ENCODE measurements around the gene IRAK1.

IRAK1 gene

DNA sequence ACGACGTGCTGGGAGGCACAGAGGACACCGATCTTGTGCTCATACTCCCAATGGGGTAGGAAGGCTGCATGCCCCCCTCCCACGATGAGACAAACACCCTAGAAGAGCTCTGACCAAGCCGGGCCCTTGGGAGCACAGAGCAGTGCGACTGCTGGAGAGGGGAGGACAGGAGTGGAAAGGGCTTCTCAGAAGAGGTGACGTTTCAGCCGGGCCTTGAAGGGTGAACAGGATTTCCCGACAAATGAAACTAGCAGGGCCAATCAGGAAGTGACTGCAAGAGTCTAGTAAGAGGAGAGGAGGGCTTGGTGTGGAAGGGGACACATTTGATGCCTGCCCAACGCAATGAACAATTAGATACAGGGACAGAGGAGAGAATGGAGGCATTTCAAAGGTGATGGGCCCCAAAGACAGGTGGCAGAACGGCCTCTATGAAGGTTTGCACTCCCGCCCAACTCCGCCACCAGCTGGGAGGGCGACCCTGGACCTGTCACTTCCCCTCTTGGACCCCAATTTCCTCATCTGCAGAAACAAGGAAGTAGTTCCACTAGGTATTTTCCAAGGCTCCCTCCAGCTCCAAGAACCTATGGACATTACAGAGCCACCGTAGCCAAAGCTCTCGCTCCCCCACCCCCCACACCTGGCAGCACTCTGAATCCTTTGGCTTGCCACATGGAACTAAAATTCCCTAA, 52.0 kb downstream of the IRAK1 start:
- Histone ChIP-seq H3K36me3 (ENCODE audit: control insufficient read depth in 2 of 2, insufficient read depth in 1 of 2, low read length in 2 of 2) (peaks cover 5 to 55% of the 10 kb centered on the region in 2 experiments; a peak in 2 of 3 replicates), H3K4me1 (ENCODE audit: control insufficient read depth, insufficient read depth, low read length) (peaks cover 4% of the 10 kb centered on the region; the same call in 1 of the 2 replicates), H3K9me3 (ENCODE audit: control insufficient read depth, insufficient read depth, low read depth, low read length) (no peaks in the 10 kb centered on the region), H3K4me3 (ENCODE audit: low read depth, low read length) (no peak overlapping the region), H3K27ac (ENCODE audit: extremely low read depth, low read depth, low read length) (no peak overlapping the region)
- TF ChIP-seq ZNF600 (tag by site-specific recombination; IDR thresholded peaks at IDR 0.05) (peak; percentile 38; the same call in 1 of the 2 replicates), ZFP69B (tag by site-specific recombination; IDR thresholded peaks at IDR 0.05) (no peak)
- ChIA-PET CTCF (interaction anchor here (0.6 to 7.0 kb wide), 10 partner anchors 14 to 506 kb away, joined by 3 to 65 read pairs (median 4); no protein-coding TSS in a partner anchor), POLR2A (interaction anchor here (1.1 to 1.5 kb wide), 2 partner anchors 21 to 28 kb away, joined by 4 to 6 read pairs; no protein-coding TSS in a partner anchor)

DNA sequence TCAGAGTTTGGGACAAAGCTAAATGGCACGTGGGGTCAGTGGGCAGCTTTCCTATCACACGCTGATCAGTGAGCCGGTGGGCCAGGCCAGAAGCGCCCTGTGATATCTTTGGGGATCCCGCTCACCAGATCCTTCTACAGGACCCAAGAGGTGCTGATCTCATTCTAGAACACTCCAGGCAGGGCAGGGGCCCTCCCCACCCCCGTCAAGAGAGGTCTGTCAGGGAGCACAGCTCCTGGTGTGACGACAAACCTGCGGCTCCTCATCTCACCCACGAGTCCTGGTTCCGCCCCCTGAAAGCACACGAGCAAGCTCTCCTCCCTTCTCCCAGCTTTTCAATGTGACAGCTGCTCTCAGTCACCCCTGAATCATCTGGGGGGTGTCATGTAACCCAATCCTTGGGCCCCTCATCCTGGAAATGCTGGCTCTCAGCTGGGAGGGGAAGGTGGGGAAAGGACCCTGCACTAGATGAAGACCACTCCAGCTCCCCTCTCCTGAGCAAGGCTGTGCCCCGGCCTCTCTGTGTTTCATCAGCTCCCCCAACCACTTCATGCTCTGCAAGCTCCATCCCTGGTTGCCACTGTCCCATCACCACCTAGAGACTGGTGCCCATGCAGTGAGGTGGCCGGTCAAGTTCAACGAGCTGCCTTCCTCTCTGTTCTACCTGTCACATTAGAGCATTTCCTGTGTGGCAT, 52.7 kb downstream of the IRAK1 start:
- Histone ChIP-seq H3K4me3 (ENCODE audit: low read depth, low read length) (no peak overlapping the region), H3K36me3 (ENCODE audit: control insufficient read depth in 2 of 2, insufficient read depth in 1 of 2, low read length in 2 of 2) (peaks cover 9 to 62% of the 10 kb centered on the region in 2 experiments; a peak in 2 of 3 replicates), H3K27ac (ENCODE audit: extremely low read depth, low read depth, low read length) (no peak overlapping the region), H3K4me1 (ENCODE audit: control insufficient read depth, insufficient read depth, low read length) (peaks cover 4% of the 10 kb centered on the region; the same call in 1 of the 2 replicates), H3K9me3 (ENCODE audit: control insufficient read depth, insufficient read depth, low read depth, low read length) (no peaks in the 10 kb centered on the region)
- CTCF ChIA-PET = interaction anchor here (0.6 to 7.0 kb wide), 7 partner anchors 13 to 505 kb away, joined by 3 to 65 read pairs (median 4); no protein-coding TSS in a partner anchor
- TF ChIP-seq ZNF514 (tag by site-specific recombination; IDR thresholded peaks at IDR 0.05) (no peak), SCRT2 (tag by site-specific recombination; IDR thresholded peaks at IDR 0.05) (0 out of 2 replicates have a peak, but pooled peaks have one; percentile 22), ZFHX2 (tag by site-specific recombination; conservative IDR thresholded peaks at IDR 0.05) (peak; percentile 33; the same call in 1 of the 2 replicates)
- POLR2A ChIA-PET = interaction anchor here (0.6 to 1.5 kb wide), 3 partner anchors 18 to 871 kb away, joined by 3 to 6 read pairs (median 3); no protein-coding TSS in a partner anchor

DNA sequence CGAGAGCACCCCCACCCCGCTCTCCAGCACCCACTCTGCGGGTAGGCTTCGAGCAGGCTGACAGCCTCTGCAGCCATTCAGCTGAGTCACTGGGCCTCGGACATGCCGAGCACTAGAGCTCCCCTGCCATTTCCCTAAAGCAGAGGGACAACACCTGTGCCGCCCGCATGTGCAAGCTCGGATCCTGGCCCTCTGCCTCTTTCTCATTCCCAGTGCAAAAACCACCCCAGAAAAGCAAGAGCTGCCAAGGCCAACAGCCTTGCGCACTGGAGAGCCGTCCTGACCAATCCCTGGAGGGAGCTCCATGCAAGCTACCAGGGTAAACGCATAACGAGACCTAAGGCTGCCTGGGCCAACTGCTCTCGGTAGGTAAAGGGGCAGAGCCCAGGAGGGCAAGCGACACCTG, 53.4 kb downstream of the IRAK1 start:
- TF ChIP-seq ZFP69B (tag by site-specific recombination; IDR thresholded peaks at IDR 0.05) = no peak
- no peak for TF ChIP-seq ZNF221 (tag by site-specific recombination; IDR thresholded peaks at IDR 0.05; ENCODE audit: borderline replicate concordance)
- no peak for TF ChIP-seq ZSCAN16 (tag by site-specific recombination; IDR thresholded peaks at IDR 0.05)
- TF ChIP-seq, protein P1, sequence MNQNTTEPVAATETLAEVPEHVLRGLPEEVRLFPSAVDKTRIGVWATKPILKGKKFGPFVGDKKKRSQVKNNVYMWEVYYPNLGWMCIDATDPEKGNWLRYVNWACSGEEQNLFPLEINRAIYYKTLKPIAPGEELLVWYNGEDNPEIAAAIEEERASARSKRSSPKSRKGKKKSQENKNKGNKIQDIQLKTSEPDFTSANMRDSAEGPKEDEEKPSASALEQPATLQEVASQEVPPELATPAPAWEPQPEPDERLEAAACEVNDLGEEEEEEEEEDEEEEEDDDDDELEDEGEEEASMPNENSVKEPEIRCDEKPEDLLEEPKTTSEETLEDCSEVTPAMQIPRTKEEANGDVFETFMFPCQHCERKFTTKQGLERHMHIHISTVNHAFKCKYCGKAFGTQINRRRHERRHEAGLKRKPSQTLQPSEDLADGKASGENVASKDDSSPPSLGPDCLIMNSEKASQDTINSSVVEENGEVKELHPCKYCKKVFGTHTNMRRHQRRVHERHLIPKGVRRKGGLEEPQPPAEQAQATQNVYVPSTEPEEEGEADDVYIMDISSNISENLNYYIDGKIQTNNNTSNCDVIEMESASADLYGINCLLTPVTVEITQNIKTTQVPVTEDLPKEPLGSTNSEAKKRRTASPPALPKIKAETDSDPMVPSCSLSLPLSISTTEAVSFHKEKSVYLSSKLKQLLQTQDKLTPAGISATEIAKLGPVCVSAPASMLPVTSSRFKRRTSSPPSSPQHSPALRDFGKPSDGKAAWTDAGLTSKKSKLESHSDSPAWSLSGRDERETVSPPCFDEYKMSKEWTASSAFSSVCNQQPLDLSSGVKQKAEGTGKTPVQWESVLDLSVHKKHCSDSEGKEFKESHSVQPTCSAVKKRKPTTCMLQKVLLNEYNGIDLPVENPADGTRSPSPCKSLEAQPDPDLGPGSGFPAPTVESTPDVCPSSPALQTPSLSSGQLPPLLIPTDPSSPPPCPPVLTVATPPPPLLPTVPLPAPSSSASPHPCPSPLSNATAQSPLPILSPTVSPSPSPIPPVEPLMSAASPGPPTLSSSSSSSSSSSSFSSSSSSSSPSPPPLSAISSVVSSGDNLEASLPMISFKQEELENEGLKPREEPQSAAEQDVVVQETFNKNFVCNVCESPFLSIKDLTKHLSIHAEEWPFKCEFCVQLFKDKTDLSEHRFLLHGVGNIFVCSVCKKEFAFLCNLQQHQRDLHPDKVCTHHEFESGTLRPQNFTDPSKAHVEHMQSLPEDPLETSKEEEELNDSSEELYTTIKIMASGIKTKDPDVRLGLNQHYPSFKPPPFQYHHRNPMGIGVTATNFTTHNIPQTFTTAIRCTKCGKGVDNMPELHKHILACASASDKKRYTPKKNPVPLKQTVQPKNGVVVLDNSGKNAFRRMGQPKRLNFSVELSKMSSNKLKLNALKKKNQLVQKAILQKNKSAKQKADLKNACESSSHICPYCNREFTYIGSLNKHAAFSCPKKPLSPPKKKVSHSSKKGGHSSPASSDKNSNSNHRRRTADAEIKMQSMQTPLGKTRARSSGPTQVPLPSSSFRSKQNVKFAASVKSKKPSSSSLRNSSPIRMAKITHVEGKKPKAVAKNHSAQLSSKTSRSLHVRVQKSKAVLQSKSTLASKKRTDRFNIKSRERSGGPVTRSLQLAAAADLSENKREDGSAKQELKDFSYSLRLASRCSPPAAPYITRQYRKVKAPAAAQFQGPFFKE (tag by site-specific recombination; IDR thresholded peaks at IDR 0.05; ENCODE audit: borderline replicate concordance) = no peak
- TF ChIP-seq, protein P2, sequence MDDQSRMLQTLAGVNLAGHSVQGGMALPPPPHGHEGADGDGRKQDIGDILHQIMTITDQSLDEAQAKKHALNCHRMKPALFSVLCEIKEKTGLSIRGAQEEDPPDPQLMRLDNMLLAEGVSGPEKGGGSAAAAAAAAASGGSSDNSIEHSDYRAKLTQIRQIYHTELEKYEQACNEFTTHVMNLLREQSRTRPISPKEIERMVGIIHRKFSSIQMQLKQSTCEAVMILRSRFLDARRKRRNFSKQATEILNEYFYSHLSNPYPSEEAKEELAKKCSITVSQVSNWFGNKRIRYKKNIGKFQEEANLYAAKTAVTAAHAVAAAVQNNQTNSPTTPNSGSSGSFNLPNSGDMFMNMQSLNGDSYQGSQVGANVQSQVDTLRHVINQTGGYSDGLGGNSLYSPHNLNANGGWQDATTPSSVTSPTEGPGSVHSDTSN (CRISPR knock-in tag; IDR thresholded peaks at IDR 0.05) = 0 out of 2 replicates have a peak, but pooled peaks have one; percentile 32
- TF ChIP-seq ZNF624 (tag by site-specific recombination; IDR thresholded peaks at IDR 0.05) = no peak
- no peak for TF ChIP-seq ZNF473 (tag by site-specific recombination; IDR thresholded peaks at IDR 0.05)
- Histone ChIP-seq H3K4me1 (ENCODE audit: control insufficient read depth, insufficient read depth, low read length) (peaks cover 4% of the 10 kb centered on the region; the same call in 1 of the 2 replicates), H3K9me3 (ENCODE audit: control insufficient read depth, insufficient read depth, low read depth, low read length) (no peaks in the 10 kb centered on the region), H3K4me3 (ENCODE audit: low read depth, low read length) (no peak overlapping the region), H3K36me3 (ENCODE audit: control insufficient read depth in 2 of 2, insufficient read depth in 1 of 2, low read length in 2 of 2) (peaks cover 13 to 69% of the 10 kb centered on the region in 2 experiments; a peak in 2 of 3 replicates), H3K27ac (ENCODE audit: extremely low read depth, low read depth, low read length) (no peak overlapping the region)
- POLR2A ChIA-PET = interaction anchor here (0.6 to 1.5 kb wide), 3 partner anchors 18 to 872 kb away, joined by 3 to 6 read pairs (median 3); no protein-coding TSS in a partner anchor
- CTCF ChIA-PET = interaction anchor here (1.5 to 7.0 kb wide), 3 partner anchors 13 to 47 kb away, joined by 4 to 65 read pairs (median 5); no protein-coding TSS in a partner anchor
